H9 (cell line): ENCODE results near the gene GRIA1. TPM values are rescaled to one million over a fixed set of nuclear protein-coding genes. Genes with fewer than 3 reads are reported as not detected.

ENCODE experiments used
- DNase-seq: peaks from one replicate; pipeline ENCODE4 v3.0.0-alpha.2; 2017
- H2AFZ ChIP-seq: one replicate; pipeline ENCODE4 v1.6.1; 2013; ENCODE audit warnings: mild to moderate bottlenecking, low read length, control low read depth, moderate library complexity
- H2AK5ac ChIP-seq: 2 replicates; pipeline ENCODE4 v1.6.1; 2013; ENCODE audit warnings: low read length, control low read depth, mixed read lengths; ENCODE audit not compliant: insufficient read length
- H2BK120ac ChIP-seq: one replicate; pipeline ENCODE4 v1.6.1; 2013; ENCODE audit warnings: low read depth, mild to moderate bottlenecking, low read length, control low read depth, inconsistent platforms; ENCODE audit not compliant: poor library complexity, severe bottlenecking
- H2BK12ac ChIP-seq: 2 replicates; pipeline ENCODE4 v1.6.1; 2013; ENCODE audit warnings: low read length, control low read depth, mixed read lengths, low read depth; ENCODE audit not compliant: insufficient read length
- H2BK15ac ChIP-seq: 2 replicates; pipeline ENCODE4 v1.6.1; 2013; ENCODE audit warnings: low read depth, low read length, control low read depth
- H2BK20ac ChIP-seq: one replicate; pipeline ENCODE4 v1.6.1; 2013; ENCODE audit warnings: low read depth, mild to moderate bottlenecking, low read length, control low read depth, inconsistent platforms; ENCODE audit not compliant: poor library complexity, severe bottlenecking
- H2BK5ac ChIP-seq: 2 replicates; pipeline ENCODE4 v1.6.1; 2013; ENCODE audit warnings: low read length, control low read depth, mixed read lengths; ENCODE audit not compliant: insufficient read length
- H3K14ac ChIP-seq: 2 replicates; pipeline ENCODE4 v1.6.1; 2013; ENCODE audit warnings: low read length, control low read depth; ENCODE audit not compliant: insufficient read depth
- H3K18ac ChIP-seq: 2 replicates; pipeline ENCODE4 v1.6.1; 2013; ENCODE audit warnings: low read depth, mild to moderate bottlenecking, mixed read lengths, low read length, control low read depth; ENCODE audit not compliant: insufficient read length
- H3K23ac ChIP-seq: 2 replicates; pipeline ENCODE4 v1.6.1; 2013; ENCODE audit warnings: low read length, control low read depth, mixed read lengths, low read depth; ENCODE audit not compliant: insufficient read length
- H3K23me2 ChIP-seq: 2 replicates; pipeline ENCODE4 v1.6.1; 2013; ENCODE audit warnings: low read depth, mild to moderate bottlenecking, mixed read lengths, low read length, control low read depth; ENCODE audit not compliant: insufficient read length, poor library complexity, severe bottlenecking
- H3K27ac ChIP-seq: 2 replicates; pipeline ENCODE4 v1.5.1; 2013; ENCODE audit warnings: low read length, control low read depth, mixed read lengths, low read depth; ENCODE audit not compliant: insufficient read length
- H3K27me3 ChIP-seq: 2 replicates; pipeline ENCODE4 v1.6.1; 2013; ENCODE audit warnings: low read length, control low read depth, inconsistent platforms; ENCODE audit not compliant: insufficient read depth
- H3K4ac ChIP-seq: 2 replicates; pipeline ENCODE4 v1.6.1; 2013; ENCODE audit warnings: low read depth, mild to moderate bottlenecking, control low read depth, inconsistent platforms, low read length, moderate library complexity
- H3K4me1 ChIP-seq: 2 replicates; pipeline ENCODE4 v1.6.1; 2013; ENCODE audit warnings: low read length, control low read depth, inconsistent platforms; ENCODE audit not compliant: insufficient read depth
- H3K4me2 ChIP-seq: 2 replicates; pipeline ENCODE4 v1.6.1; 2013; ENCODE audit warnings: low read length, control low read depth, mixed read lengths; ENCODE audit not compliant: insufficient read length, insufficient read depth
- H3K56ac ChIP-seq: 2 replicates; pipeline ENCODE4 v1.6.1; 2013; ENCODE audit warnings: low read depth, mild to moderate bottlenecking, mixed read lengths, low read length, control low read depth; ENCODE audit not compliant: insufficient read length
- H3K79me1 ChIP-seq: 2 replicates; pipeline ENCODE4 v1.6.1; 2013; ENCODE audit warnings: low read depth, mild to moderate bottlenecking, moderate library complexity, low read length, control low read depth, inconsistent platforms; ENCODE audit not compliant: insufficient read depth, poor library complexity, severe bottlenecking
- H3K79me2 ChIP-seq: 2 replicates; pipeline ENCODE4 v1.6.1; 2013; ENCODE audit warnings: low read length, control low read depth, inconsistent platforms; ENCODE audit not compliant: insufficient read depth
- H3K9ac ChIP-seq: 2 replicates; pipeline ENCODE4 v1.6.1; 2013; ENCODE audit warnings: low read length, control low read depth, mixed read lengths; ENCODE audit not compliant: insufficient read length; ENCODE audit errors: extremely low read depth
- H3K9me3 ChIP-seq: one replicate; pipeline ENCODE4 v1.6.1; 2013; ENCODE audit warnings: low read depth, low read length, inconsistent platforms; ENCODE audit not compliant: control insufficient read depth
- H3T11ph ChIP-seq: one replicate; pipeline ENCODE4 v1.6.1; 2013; ENCODE audit warnings: mild to moderate bottlenecking, low read length, control low read depth, inconsistent platforms
- H4K20me1 ChIP-seq: one replicate; pipeline ENCODE4 v1.6.1; 2013; ENCODE audit not compliant: control insufficient read depth, insufficient read length, insufficient read depth
- H4K5ac ChIP-seq: 2 replicates; pipeline ENCODE4 v1.6.1; 2013; ENCODE audit warnings: low read depth, mild to moderate bottlenecking, mixed read lengths, low read length, control low read depth; ENCODE audit not compliant: insufficient read length
- H4K8ac ChIP-seq: replicated peaks from 2 replicates; pipeline ENCODE4 v1.6.1; 2013; ENCODE audit warnings: low read length, control low read depth, mixed read lengths, low read depth; ENCODE audit not compliant: insufficient read length
- H4K91ac ChIP-seq: 2 replicates; pipeline ENCODE4 v1.6.1; 2013; ENCODE audit warnings: low read depth, mild to moderate bottlenecking, moderate library complexity, mixed read lengths, low read length, control low read depth; ENCODE audit not compliant: insufficient read length
- H3K27ac Mint-ChIP-seq, 3 experiments: 2 replicates in 2 of 3; 3 replicates in 1 of 3; pipeline ENCODE4 v1.8.0; 2020 to 2021; ENCODE audit warnings: mixed read lengths in 3 of 3, mild to moderate bottlenecking in 1 of 3, moderate library complexity in 1 of 3
- H3K27me3 Mint-ChIP-seq: 2 replicates; pipeline ENCODE4 v1.8.0; 2021; ENCODE audit warnings: low read depth, mild to moderate bottlenecking, moderate library complexity, mixed read lengths
- H3K36me3 Mint-ChIP-seq, 3 experiments: 2 replicates in 2 of 3; 3 replicates in 1 of 3; pipeline ENCODE4 v1.8.0; 2020 to 2021; ENCODE audit warnings: low read depth in 3 of 3, mixed read lengths in 3 of 3; ENCODE audit not compliant: insufficient read depth in 1 of 3
- H3K4me1 Mint-ChIP-seq, 2 experiments: 2 replicates each; pipeline ENCODE4 v1.8.0; 2020; ENCODE audit warnings: mixed read lengths in 2 of 2
- H3K4me3 Mint-ChIP-seq, 2 experiments: 2 replicates in 1 of 2; 3 replicates in 1 of 2; pipeline ENCODE4 v1.8.0; 2020 to 2021; ENCODE audit warnings: mild to moderate bottlenecking in 2 of 2, mixed read lengths in 2 of 2, moderate library complexity in 1 of 2
- H3K9me3 Mint-ChIP-seq, 2 experiments: 2 replicates in 1 of 2; 3 replicates in 1 of 2; pipeline ENCODE4 v1.8.0; 2020; ENCODE audit warnings: mild to moderate bottlenecking in 2 of 2, mixed read lengths in 2 of 2, moderate library complexity in 1 of 2
- CTCF ChIP-seq: fragments of 200-600 bp; sonication (generic); conservative IDR thresholded peaks from 3 replicates; pipeline ENCODE4 v1.8.0; 2021; ENCODE audit warnings: antibody characterized with exemption, mild to moderate bottlenecking
- WGBS: extraction: QIAGEN DNeasy Blood & Tissue Kit; methylation state at CpG from one replicate; pipeline ENCODE4 v1.1.7; 2013; ENCODE audit warnings: missing lambda C conversion rate, low lambda C conversion rate, mixed read lengths; ENCODE audit not compliant: insufficient read length; ENCODE audit errors: extremely low coverage; 5-methylcytosine and 5-hydroxymethylcytosine counted together
- total RNA-seq: library from RNA; stranded (reverse); gene quantifications from 2 replicates; pipeline ENCODE4 v1.2.1, GENCODE V29; 2021

Gene GRIA1
- total RNA-seq, 1 experiment from 2014 or later: 0.52 TPM

GRCh38 chr5:153813901-153814300 is 323.4 kb downstream of the GRIA1 start:
- no peak overlapping the region for H2BK15ac ChIP-seq
- H2AFZ ChIP-seq: no peak overlapping the region
- TF ChIP-seq CTCF: no peak
- no peak overlapping the region for H2AK5ac ChIP-seq
- H3K9me3 ChIP-seq: no peaks in the 10 kb centered on the region
- H3K27me3 Mint-ChIP-seq: peaks cover 2% of the 10 kb centered on the region; the same call in 1 of the 2 replicates
- H2BK5ac ChIP-seq: no peak overlapping the region
- DNase-seq: no peak
- no peak overlapping the region for H2BK120ac ChIP-seq
- no peak overlapping the region for H4K8ac ChIP-seq
- no peak overlapping the region for H3K14ac ChIP-seq
- no peak overlapping the region for H2BK20ac ChIP-seq
- H3K4ac ChIP-seq: no peak overlapping the region
- H3K9ac ChIP-seq: no peak overlapping the region
- no CpG with 5 or more reads among the region's 4 CpGs for WGBS
- H3K9me3 Mint-ChIP-seq: no peaks in the 10 kb centered on the region
- H2BK12ac ChIP-seq: no peak overlapping the region
- H3K36me3 Mint-ChIP-seq: no peaks in the 10 kb centered on the region
- no peak overlapping the region for H3K18ac ChIP-seq
- H3K4me3 Mint-ChIP-seq: no peak overlapping the region
- H3K23me2 ChIP-seq: no peaks in the 10 kb centered on the region
- H3K23ac ChIP-seq: no peak overlapping the region
- no peak overlapping the region for H3K27ac ChIP-seq
- no peak overlapping the region for H3K4me2 ChIP-seq
- no peaks in the 10 kb centered on the region for H4K20me1 ChIP-seq
- no peak overlapping the region for H3K27ac Mint-ChIP-seq
- H4K5ac ChIP-seq: no peak overlapping the region
- H4K91ac ChIP-seq: no peak overlapping the region
- no peak overlapping the region for H3K56ac ChIP-seq
- no peaks in the 10 kb centered on the region for H3K27me3 ChIP-seq
- H3K79me1 ChIP-seq: no peaks in the 10 kb centered on the region
- no peaks in the 10 kb centered on the region for H3K4me1 Mint-ChIP-seq
- no peak overlapping the region for H3T11ph ChIP-seq
- H3K4me1 ChIP-seq: no peaks in the 10 kb centered on the region
- no peaks in the 10 kb centered on the region for H3K79me2 ChIP-seq
